ENCODE data around the gene PEX10.

Gene PEX10

DNA sequence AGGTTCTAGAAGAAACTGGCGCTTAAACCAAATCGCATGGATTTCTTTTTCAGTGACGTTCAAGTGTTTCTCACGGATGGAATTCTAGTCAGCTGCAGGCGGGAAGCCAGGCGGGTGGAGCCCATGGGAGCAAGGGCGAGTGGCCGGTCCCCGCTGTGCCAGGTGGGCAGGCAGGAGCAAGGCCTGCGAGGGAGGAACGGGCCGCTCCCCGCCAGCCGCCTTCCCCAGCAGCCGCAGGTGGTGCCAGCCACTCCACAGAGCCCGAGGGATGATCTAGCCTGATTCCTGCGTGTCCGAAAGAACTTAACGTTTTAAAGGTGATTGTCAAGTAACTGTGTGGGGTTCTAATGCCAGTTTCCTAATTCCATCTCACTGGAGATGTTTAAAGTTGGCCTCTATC, 9.1 kb downstream of the PEX10 start:
- no peak for DNase-seq

DNA sequence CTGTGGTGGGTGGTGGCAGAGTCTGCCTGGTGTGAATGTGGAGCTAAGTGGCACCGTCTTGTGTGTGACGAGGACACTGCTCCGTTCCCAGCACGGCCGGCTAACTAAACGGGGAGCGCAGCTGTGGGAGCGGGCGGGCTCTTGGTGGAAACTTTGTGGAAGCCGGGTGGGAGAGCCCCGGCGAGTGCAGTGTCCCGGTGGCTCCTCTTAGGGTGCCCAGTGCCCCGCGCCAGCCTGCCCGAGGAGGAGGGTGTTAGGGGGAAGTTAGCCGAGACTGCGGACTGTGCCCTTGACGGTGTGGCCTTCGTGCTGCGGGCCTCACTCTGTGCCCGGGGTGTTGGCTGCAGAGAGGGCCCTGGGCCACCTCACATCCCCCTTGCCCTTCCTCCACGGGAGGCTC, 9.9 kb downstream of the PEX10 start:
- DNase-seq, result no peak

DNA sequence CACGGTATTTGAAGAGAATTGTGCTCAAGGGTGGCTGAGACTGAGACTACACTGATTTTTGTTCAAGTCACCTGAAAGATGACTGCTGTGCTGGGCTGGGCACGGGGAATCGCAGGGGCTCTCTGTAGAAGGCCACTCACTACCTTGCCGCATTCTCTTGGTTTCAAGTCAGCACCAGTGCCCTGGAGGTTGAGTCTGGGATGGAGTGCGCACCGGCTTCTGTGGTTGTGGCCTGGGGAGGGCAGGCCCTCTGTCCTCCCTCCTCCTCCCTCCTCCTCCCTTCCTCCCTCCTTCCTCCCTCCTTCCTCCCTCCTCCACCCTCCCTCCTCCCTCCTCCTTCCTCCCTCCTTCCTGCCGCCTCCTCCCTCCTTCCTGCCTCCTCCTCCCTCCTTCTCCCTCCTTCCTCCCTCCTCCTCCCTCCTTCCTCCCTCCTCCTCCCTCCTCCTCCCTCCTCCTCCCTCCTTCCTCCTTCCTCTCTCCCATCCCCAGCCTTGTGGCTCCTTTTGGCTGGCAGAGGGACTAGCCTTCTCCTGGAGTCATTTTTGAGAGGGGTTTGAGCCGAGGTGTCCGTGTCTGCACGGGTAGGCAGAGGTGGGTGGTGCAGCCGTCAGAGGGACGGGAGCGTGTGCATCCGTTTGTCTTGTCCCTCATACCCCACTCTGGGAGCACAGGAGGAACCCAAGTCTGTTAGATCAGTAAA, 11.3 kb downstream of the PEX10 start:
- DNase-seq, result no peak

DNA sequence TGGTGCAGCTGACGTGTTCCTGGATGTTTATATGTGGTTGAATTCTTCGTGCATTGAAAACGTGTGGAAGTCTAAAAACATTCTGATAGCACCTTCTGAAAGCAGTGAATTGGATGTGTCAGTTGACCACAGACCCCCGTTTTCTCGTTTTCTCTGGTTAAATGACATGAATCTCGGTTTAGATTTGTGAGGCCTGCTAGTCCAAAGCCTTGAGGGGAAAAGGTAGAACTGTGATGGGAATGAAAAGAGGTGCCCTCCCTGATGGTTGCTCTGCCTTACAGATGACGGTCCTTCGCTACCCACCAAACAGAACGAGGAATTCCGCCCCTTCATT, 11.8 kb downstream of the PEX10 start:
- DNase-seq, result no peak

DNA sequence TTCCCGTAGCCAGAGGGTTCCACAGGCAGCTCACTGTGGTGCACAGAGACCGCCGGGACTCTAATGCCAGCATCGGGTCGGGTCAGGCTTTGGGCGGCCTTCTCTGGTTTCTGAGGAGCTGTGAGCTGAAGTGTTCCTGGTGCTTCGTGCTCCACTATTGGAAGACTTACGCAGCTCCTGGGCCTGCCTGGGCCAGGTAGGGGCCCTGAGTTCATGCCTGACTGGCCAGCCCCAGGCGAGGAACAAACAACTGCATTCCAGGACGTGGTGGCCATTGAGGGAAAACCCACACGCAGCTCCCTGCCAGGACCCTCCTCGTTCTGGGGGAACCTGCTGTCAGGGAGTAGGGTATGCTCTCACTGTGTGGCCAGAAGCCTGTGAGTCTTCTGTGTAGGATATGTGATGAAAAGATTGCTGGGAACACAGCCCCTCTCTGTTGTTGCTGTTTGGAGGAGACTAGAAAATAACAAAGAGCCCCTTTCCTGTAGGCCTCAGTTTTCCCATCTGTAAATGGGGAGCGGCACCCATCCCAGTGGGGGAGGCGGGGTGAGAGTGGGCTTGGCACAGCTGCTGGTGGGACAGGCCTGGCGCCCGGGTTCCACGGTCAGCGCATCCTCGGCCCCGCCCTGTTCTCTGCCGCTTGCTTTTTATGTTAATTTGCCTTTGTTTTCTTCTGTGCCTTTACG, 12.3 kb downstream of the PEX10 start:
- no peak for DNase-seq

DNA sequence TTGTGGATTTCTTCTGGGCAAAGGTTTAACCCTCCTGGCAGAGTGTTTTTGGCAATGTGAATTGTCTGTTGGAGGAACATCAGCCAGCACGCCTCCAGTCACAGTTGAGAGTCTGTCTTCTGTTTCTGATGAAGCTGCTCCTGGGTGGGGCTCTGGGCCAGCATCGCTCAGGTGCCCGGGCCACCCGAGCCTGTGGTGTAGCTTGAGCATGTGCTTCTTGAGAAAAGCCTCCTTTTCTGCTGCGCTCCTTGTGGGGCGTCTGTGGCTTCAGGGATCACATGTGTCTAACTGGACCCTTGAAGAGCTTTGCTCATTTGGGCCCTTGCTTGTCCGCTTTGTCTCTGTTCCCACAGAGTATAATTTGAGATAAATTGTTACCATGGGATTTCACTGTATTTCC, 13.5 kb downstream of the PEX10 start:
- no peak for DNase-seq

DNA sequence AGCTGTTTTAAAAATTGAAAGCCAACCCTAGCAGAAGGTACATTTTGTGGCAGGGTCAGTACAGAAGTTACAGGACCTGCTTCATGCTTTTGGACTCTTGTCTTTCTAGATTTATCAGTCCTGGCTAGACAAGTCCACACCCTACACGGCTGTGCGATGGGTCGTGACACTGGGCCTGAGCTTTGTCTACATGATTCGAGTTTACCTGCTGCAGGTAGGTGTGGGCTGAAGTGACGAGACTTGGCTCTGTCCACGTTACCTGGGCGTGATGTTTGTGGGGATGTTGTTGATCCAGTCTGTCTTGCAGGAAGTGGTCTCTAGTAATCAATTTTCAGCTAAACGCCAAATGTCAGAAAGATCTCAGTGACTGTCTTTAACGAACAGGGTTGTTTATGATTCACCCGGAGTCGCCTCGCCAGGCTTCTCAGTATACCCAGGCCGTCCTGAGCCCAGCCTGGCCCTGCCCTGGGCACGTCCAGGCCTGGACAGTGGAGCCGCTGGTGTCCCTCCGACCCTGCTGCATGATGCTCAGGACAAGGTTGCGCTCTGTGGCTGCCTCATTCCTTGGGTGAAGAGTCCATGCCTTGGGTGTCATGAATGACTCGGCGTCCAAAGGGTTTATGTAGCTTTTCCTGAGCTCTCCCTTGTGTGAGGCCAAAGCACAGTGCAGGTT, 15.2 kb downstream of the PEX10 start:
- no peak for DNase-seq

DNA sequence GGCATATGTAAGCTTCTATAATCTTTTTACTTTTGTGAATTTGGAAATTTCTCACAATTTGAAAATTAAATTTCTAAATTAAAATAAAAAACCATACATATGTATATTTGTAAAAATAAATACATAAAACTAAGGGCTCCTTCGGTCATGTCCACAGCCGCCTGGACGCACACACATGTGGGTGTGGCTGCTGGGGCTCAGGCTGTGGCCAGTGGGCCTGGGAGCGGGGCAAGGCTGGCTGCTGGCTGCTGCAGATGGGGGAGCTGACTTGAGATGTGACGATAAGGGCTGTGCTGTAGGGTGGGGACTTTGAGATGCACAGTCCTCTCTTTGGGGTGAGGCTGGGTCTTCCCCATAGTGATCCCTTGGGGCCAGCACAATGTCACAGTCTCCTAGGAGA, 15.9 kb downstream of the PEX10 start:
- DNase-seq, result no peak

DNA sequence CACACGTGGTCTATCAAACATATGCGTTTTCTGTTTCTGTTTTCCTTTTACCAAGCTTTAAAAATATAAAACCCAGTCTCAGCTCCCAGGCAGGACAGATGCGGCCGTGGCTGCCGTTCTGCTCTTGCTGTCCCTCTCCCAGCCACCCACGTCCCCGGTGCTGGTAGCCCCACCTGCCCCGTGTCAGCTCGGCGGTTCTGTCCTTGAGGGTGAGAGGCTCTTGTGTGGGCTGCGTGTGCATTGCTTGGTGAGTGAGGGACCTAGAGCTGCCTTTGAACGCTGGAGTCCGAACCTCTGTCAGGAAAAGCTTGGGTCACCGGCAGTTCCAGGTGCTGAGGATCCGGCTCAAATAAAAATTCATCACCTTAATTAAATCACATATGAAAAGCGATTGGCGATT, 16.3 kb downstream of the PEX10 start:
- DNase-seq, result no peak

DNA sequence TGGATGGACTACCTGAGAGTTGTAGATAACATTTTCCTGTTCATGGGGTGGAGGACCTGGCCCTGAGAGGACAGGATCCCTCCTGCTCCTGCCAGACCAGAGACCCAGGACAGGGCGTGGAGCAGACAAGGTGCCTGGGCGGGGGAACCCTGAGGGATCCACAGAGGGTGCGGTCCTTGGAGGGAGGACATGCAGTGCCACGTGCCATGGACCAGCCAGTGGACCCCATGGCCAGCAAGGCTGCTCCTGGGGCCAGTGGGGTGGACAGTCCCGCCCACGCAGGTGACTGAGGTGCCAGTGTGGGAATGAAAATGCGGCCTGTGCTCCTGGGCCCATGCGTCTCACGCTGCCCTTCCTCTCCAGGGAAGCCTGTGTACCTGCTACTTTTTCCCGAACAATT, 17.1 kb downstream of the PEX10 start:
- no peak for DNase-seq

DNA sequence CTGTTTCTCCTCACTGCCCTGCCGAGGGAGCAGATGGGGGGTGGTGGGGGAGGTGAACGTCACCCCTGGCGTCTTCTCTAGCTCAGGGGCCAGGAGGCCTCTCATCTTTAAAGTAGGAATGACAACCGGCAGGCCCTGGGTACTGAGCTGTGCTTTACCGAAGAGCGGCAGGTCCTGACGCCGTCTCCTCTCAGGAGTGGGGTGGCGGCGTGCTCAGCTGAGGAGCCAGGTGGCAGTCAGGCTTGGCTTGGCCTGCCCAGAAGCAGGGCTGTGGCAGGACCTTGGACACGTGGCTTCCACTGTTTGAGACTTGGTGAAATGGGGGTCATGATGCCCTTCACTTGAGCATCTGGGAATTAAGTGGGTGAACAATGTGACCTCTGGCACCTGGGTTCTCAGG, 17.6 kb downstream of the PEX10 start:
- no peak for DNase-seq

DNA sequence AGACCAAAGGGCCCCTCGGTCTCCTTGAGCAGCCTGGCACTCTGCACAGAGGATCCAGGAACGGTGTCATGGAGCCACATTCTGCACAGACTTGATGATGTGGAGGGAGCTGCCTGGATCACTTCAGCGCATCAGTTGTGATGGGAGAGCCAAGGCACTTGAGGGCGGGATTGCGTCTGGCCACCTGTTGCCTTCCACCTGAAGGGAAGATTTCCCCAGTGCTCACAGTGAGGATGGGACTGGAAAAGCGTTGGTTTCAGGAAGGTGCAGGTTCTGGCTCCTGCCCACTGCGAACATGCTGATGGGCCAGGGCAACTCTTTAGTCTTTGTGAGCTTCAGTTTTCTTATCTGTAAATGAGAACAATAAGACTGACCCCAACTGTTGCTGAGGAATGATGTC, 18.1 kb downstream of the PEX10 start:
- no peak for DNase-seq

DNA sequence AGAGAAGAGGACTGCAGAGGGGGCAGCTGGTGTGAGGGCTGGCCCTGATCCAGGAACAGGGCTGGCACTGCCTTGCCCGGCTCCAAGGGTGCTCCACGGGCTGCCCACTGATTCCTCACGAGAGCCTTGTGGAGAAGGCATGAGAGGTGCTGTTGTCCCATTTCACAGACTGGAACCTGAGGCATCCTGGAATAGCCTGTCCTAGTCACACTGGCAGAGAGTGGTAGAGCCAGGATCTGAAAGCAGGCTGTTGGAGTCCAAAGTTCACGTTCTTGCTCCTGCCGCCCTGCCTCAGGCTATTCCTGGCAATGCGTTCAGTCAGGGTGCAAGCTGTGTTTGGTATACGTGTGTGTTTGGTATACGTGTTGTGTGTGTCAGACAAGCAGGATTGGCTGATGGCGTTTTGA, 18.9 kb downstream of the PEX10 start:
- DNase-seq, result no peak

DNA sequence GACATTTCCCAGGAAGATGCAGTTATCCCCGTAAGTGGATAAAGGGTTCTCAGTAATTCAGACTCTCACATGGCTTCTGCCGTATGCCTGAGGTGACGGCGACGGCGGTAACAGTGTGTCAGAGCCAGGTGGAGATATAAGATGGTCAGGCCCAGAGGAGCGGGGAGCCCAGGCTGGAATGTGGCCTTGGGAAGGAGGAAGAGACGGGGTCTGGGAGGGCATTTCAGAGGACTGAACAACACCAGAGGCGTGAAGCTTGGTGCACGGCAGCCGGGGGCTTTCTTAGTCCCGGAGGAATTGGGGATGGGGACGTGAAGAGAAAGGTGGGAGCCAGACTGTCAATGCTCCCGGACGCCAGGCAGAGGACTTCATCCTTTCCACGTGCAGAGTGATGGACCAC, 19.7 kb downstream of the PEX10 start:
- DNase-seq, result no peak

DNA sequence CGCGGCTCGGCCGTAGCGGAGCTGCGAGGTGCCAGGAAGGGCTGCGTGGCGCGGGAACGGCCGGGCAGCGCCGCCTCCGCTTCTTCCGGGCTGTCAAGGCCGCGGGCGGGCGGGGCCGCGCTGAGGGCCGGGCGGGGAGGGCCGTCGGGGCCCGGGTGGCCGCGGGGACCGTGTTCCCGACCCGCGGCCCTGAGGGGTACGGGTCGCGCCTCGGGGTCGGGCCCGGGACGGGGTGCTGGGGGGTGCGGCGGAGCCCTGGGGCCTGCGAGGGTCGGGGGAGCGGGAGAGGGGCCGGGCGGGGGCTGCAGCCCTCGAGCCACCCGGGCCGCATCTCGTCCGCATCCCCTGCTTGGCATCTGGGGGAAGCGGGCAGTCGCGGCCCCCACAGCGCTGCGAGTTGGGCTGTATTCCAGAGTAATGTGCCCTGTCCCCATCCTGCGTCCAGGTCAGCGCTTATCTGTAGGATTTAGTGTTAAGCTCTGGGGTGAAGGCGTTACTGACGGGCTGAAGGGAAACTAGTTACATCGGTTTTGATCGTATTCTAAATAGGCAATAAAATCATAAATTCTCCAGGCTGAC, 20.3 kb downstream of the PEX10 start:
- no peak for DNase-seq

DNA sequence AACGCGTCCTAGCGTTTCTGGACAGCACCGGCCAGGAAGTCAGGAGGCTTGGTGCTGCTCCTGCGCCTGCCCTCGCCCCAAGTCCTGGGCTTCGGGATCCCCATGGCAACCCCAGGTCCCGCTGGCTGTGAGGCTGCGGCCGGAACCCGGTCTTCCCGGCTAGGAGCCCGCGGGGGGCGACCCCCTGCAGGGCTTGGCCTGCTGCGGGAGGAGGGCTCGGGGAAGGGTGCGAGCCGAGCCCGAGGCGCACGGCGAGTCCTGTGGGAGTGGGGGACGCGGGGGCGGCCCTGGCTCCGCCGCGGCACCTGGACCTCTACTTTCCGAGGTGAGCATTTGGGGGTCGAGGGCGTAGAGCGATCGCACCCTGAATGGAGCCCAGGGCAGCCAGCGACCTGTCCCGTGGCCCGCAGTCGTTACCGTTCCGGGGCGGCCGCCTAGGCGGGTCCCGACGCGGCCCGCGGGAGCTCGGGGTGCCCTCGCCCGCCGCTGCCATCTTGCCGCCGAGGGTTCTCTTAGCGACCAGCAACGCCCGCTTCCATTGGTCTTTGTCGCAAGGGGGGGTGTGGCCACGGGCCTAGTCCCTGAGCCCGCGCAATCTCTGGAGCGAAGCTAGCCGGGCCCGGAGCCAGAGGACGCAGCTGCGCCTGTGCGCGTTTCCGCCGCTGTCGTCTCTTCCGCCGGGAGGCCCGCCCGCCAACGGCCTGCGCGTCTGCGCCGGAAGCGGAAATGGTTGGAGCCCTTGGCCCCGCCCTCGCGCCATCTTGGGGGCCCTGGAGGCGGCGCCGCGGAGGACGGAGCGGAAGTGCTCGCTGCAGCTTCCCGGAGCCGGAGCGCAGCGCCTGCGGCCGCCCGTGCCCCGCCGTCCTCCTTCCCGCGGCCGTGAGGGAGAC, 21.1 kb downstream of the PEX10 start, which contains the start of the genes MORN1 and RER1:
Gene MORN1 (minus strand): TSS at position 514 of the 890 bp plus-strand sequence. CDS start 21 bp downstream, at position 493.
Gene RER1 (plus strand): TSS at position 801 of the 890 bp plus-strand sequence. CDS start 3,950 bp downstream, outside the sequence.
- DNase-seq, result peak; percentile 99

DNA sequence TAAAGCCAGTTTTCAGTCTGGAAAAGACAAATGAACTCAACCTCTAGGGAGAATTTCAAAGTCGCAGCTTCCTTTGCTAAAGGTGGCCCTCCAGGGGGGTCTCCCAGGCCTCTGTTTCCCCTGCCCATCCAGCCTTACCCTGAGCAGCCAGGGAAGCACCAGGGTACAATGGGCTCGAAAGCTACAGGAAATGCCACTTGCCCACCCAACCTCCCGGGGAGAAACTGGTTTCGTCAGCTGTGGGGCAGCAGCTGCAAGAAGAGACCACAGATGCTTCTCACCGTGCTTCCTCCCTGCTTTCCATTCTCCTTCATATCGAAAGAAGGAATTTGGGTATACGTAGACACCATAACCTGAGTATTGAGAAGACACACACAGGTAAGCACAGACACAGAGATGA, 22.7 kb downstream of the PEX10 start:
- no peak for DNase-seq

DNA sequence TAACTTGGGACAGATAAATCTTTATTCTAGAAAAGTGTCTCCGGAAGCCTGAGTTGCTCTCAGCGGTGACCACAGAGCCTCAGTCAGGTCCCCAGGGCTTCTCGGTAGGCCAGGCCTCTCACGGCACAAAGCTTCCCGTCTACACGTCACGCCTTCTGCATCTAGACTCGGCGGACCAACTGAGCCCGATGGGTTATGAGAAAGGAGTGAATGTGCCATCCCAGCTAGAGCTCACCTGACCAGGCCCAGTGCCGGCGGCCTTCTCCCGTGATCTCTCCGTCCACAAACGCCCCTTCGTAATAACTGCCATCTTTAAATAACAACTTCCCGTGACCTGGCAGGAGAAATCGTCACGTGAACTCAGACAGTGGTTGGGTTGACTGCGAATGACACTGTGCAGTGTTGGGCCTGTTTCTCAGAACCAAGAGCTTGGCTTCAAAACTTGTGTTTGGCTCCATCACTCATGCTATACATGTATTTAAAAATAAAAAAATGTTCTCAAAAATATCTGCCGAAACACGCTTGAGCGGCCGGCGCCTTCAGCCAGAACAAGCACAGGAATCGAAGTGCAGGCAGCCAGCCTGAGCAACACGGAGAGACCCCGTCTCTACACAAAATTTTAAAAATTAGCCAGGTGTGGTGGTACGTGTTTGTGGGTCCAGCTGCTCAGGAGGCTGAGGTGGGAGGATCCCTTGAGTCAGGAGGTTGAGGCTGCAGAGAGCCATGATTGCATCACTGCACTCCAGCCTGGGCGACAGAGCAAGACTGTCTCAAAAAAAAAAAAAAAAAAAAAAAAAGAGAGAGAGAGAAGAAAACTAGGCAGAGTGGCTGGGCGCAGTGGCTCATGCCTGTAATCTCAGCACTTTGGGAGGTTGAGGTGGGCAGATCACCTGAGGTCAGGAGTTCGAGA, 24.1 kb downstream of the PEX10 start:
- no peak for DNase-seq

DNA sequence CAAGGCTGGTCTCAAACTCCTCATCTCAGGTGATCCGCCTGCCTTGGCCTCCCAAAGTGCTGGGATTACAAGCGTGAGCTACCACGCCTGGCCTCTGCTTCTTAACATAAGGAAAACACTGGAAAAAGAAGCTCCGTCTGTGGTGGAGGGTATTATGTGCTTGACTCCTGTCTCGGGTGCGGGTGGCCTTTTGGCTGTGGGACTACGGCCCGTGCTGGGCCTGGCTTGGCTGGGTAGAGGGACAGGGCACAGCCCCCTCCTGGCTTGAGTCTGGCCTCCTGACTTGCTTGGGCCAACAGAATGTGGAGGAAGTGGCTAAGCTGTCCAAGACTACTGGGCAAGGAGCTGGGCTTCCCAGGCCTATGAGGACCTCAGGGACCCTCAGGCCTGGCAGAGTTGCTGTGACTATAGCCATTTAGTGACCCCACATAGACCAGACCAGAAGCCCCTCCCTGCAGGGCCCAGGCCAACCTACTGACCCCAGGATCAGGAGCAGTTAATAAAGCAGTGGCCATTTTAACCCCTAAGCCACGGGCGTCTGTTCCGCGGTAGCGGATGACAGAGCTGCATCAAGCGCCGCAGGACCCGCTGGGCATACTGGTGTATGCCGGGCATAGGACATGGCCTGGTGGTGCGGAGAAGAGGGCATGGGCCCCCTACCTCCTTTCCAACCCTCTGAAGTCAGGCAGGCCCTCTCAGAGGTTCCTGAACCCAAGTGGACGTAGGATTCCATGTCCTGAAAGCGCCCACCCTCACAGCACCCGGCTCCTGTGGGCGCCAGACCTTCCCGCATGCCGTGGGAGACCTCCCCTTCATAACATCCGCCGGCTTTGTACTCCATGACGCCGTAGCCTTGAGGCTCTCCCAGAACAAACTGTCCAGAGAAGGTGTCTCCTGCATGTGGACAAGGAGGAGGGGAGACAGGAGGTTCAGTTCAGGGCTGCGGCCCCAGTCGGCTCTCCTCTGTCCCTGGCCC, 25.4 kb downstream of the PEX10 start:
- no peak for DNase-seq

DNA sequence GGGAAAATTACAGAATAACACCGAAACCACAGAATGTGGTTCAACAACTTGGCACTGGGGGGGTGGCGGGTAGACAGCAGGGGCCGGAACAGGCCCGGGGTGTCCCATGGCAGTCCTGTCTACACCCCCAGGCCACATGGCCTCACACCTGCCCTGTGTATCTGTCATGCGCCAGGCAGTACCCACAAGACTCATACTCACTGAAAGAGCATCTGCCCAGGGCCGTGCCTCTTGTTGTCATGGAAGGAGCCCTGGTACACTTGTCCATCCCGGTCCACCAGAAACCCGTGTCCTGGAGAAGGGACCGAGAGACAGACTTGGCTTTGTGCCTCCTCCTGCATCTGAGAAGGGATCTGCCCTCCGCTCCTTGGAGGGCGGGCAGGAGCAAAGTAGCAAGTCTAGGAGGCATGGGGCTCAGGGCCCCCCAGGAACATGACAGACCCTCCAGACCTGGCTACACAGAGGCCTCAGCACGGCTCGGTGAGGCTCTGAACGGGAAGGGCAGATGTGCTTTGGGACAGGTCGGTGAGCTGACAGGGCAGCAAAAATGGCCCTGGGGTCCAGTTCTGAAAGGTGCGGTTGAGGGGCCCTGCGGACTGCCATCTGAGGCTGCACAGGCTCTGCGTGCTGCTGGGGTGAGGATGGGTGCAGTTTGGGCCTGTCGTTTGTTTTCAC, 26.6 kb downstream of the PEX10 start:
- no peak for DNase-seq
